CD4-positive, alpha-beta T cell (primary cell): ENCODE results near the gene GPD1L. TPM values are rescaled to one million over a fixed set of nuclear protein-coding genes. Genes with fewer than 3 reads are reported as not detected.

Experiments used
- ATAC-seq: fragments of 200-7000 bp; cut with Tn5 transposase; one replicate; pipeline ENCODE4 v1.10.0; 2022; ENCODE audit warnings: mild to moderate bottlenecking; ENCODE audit not compliant: poor library complexity
- CTCF ChIA-PET: fragments of 350-600 bp; sonication (Branson Sonifier 250); formaldehyde crosslinking; loops from one replicate; lab custom pipeline; 2021; ENCODE audit warnings: antibody characterized with exemption, inconsistent platforms; lab: Charles Lee
- POLR2A ChIA-PET: fragments of 350-600 bp; sonication (Branson Sonifier 250); formaldehyde crosslinking; loops from one replicate; lab custom pipeline; 2021; ENCODE audit warnings: antibody characterized with exemption, inconsistent platforms; lab: Charles Lee
- DNase-seq, 14 experiments: peaks; one replicate each; pipeline ENCODE4 v3.0.0-alpha.2; 2013 to 2020; ENCODE audit warnings: mixed read lengths in 2 of 14
- H3K27ac ChIP-seq, 2 donors: one replicate each; pipeline versions ENCODE4 v1.5.1 to v1.7.0; 2013; ENCODE audit warnings: low read length in 2 of 2, low read depth in 1 of 2, mild to moderate bottlenecking in 1 of 2
- H3K27me3 ChIP-seq, 2 experiments: 1 replicate in 1 of 2; 2 replicates in 1 of 2; pipeline versions ENCODE4 v1.6.1 to v1.7.0; 2013; ENCODE audit warnings: low read length in 2 of 2, control low read depth in 1 of 2, mild to moderate bottlenecking in 1 of 2, moderate library complexity in 1 of 2; ENCODE audit not compliant: insufficient read depth in 2 of 2, control insufficient read depth in 1 of 2
- H3K36me3 ChIP-seq: one replicate; pipeline ENCODE4 v1.6.1; 2013; ENCODE audit warnings: low read length, control low read depth; ENCODE audit not compliant: insufficient read depth
- H3K4me1 ChIP-seq: one replicate; pipeline ENCODE4 v1.6.1; 2013; ENCODE audit warnings: low read length, control low read depth; ENCODE audit not compliant: insufficient read depth
- H3K4me3 ChIP-seq: one replicate; pipeline ENCODE4 v1.5.1; 2013; ENCODE audit warnings: mild to moderate bottlenecking, low read length, moderate library complexity
- H3K9me3 ChIP-seq, 2 experiments: 1 replicate in 1 of 2; 2 replicates in 1 of 2; pipeline versions ENCODE4 v1.6.1 to v1.7.0; 2013; ENCODE audit warnings: low read length in 2 of 2, mild to moderate bottlenecking in 2 of 2, control low read depth in 1 of 2, moderate library complexity in 1 of 2; ENCODE audit not compliant: control insufficient read depth in 1 of 2, insufficient read depth in 1 of 2
- H3K27ac Mint-ChIP-seq: one replicate; pipeline ENCODE4 v1.8.0; 2020; ENCODE audit warnings: mixed read lengths
- H3K27me3 Mint-ChIP-seq: one replicate; pipeline ENCODE4 v1.8.0; 2021; ENCODE audit warnings: mixed read lengths
- H3K36me3 Mint-ChIP-seq: one replicate; pipeline ENCODE4 v1.8.0; 2021; ENCODE audit warnings: low read depth, mixed read lengths
- H3K4me1 Mint-ChIP-seq: one replicate; pipeline ENCODE4 v1.8.0; 2021; ENCODE audit warnings: low read depth, mixed read lengths
- H3K4me3 Mint-ChIP-seq: one replicate; pipeline ENCODE4 v1.8.0; 2020; ENCODE audit warnings: mild to moderate bottlenecking, mixed read lengths
- H3K9me3 Mint-ChIP-seq: one replicate; pipeline ENCODE4 v1.8.0; 2020; ENCODE audit warnings: mixed read lengths
- intact Hi-C, 2 experiments: fragments of 100-400 bp; cut with DNase I in 1 of 2; cut with micrococcal nuclease in 1 of 2; formaldehyde crosslinking; loops; one replicate each; pipeline versions ENCODE4 v1.15.1 to v1.9.0; 2023 to 2025; cut with DNase I, micrococcal nuclease
- total RNA-seq, 174 experiments: library from RNA in 2 of 174; stranded (reverse) in 2 of 174; gene quantifications; one replicate each; pipeline ENCODE4 v1.2.3 and lab custom pipeline; 2021 to 2026
- TF ChIP-seq, protein P1 (sequence below): fragments of 200-600 bp; IDR thresholded peaks from one replicate; pipeline ENCODE4 v1.8.0; 2022; ENCODE audit warnings: antibody characterized with exemption, mild to moderate bottlenecking

GPD1L gene
- total RNA-seq, 2 experiments from 2014 or later, result 15.3 to 16.0 TPM

- no peaks in the 10 kb centered on the region for H3K27me3 Mint-ChIP-seq
- peaks cover 0 to 6% of the 10 kb centered on the region in 2 experiments for H3K9me3 ChIP-seq
- ChIA-PET POLR2A (no interaction called here), CTCF (no interaction called here)
- H3K4me3 Mint-ChIP-seq, result no peak overlapping the region
- no peaks in the 10 kb centered on the region for H3K4me1 ChIP-seq
- ATAC-seq (no peak), DNase-seq (no peak)
- TF ChIP-seq, protein P1, sequence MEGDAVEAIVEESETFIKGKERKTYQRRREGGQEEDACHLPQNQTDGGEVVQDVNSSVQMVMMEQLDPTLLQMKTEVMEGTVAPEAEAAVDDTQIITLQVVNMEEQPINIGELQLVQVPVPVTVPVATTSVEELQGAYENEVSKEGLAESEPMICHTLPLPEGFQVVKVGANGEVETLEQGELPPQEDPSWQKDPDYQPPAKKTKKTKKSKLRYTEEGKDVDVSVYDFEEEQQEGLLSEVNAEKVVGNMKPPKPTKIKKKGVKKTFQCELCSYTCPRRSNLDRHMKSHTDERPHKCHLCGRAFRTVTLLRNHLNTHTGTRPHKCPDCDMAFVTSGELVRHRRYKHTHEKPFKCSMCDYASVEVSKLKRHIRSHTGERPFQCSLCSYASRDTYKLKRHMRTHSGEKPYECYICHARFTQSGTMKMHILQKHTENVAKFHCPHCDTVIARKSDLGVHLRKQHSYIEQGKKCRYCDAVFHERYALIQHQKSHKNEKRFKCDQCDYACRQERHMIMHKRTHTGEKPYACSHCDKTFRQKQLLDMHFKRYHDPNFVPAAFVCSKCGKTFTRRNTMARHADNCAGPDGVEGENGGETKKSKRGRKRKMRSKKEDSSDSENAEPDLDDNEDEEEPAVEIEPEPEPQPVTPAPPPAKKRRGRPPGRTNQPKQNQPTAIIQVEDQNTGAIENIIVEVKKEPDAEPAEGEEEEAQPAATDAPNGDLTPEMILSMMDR, result no peak
- no peaks in the 10 kb centered on the region for H3K36me3 Mint-ChIP-seq
- no peak overlapping the region for H3K27ac ChIP-seq
- H3K27ac Mint-ChIP-seq, result no peak overlapping the region
- no peaks in the 10 kb centered on the region for H3K36me3 ChIP-seq
- no peaks in the 10 kb centered on the region for H3K9me3 Mint-ChIP-seq
- no peaks in the 10 kb centered on the region for H3K27me3 ChIP-seq
- no peak overlapping the region for H3K4me3 ChIP-seq
- intact Hi-C loops, result no loop called here
- peaks cover 2% of the 10 kb centered on the region for H3K4me1 Mint-ChIP-seq
These were observed 20.0 kb upstream of the GPD1L start for GRCh38 chr3:32086464-32086863.

GRCh38 chr3:32089476-32089875 is 16.9 kb upstream of the GPD1L start:
- Mint-ChIP-seq H3K9me3 (no peaks in the 10 kb centered on the region), H3K36me3 (no peaks in the 10 kb centered on the region), H3K4me3 (no peak overlapping the region), H3K27me3 (peaks cover 5% of the 10 kb centered on the region), H3K27ac (no peak overlapping the region), H3K4me1 (peaks cover 7% of the 10 kb centered on the region)
- POLR2A ChIA-PET, result no interaction called here
- DNase-seq, result no peak
- no peak overlapping the region for H3K4me3 ChIP-seq
- no peaks in the 10 kb centered on the region for H3K4me1 ChIP-seq
- TF ChIP-seq, protein P1, result no peak
- no peak for ATAC-seq
- no peaks in the 10 kb centered on the region for H3K36me3 ChIP-seq
- intact Hi-C loops, result no loop called here
- no peaks in the 10 kb centered on the region for H3K27me3 ChIP-seq
- CTCF ChIA-PET, result no interaction called here
- H3K9me3 ChIP-seq, result peaks cover 0 to 6% of the 10 kb centered on the region in 2 experiments
- no peak overlapping the region for H3K27ac ChIP-seq

GRCh38 chr3:32093204-32093603 is 13.2 kb upstream of the GPD1L start:
- H3K4me1 ChIP-seq, result no peaks in the 10 kb centered on the region
- intact Hi-C loops, result no loop called here
- no peak for DNase-seq
- no peaks in the 10 kb centered on the region for H3K36me3 ChIP-seq
- Mint-ChIP-seq H3K9me3 (no peaks in the 10 kb centered on the region), H3K27ac (no peak overlapping the region), H3K4me1 (peaks cover 7% of the 10 kb centered on the region), H3K27me3 (peaks cover 5% of the 10 kb centered on the region), H3K36me3 (no peaks in the 10 kb centered on the region), H3K4me3 (no peak overlapping the region)
- no peak for ATAC-seq
- H3K27ac ChIP-seq, result no peak overlapping the region
- H3K27me3 ChIP-seq, result no peaks in the 10 kb centered on the region
- CTCF ChIA-PET, result no interaction called here
- H3K4me3 ChIP-seq, result no peak overlapping the region
- no peaks in the 10 kb centered on the region for H3K9me3 ChIP-seq
- POLR2A ChIA-PET, result no interaction called here
- TF ChIP-seq, protein P1, result no peak
